Stimulated activated CD8-positive, alpha-beta memory T cell treated with anti-CD3 and anti-CD28 coated beads, Interleukin-15, amount 100 ng/mL, for 4 hours (primary cell): ENCODE data around the gene DET1.
"Not testable (repeated sequence)": the region's sequence is repeated elsewhere in the genome, so short reads cannot be mapped to it uniquely, and the experiment has no call there.

ENCODE experiments used
- DNase-seq, 2 donors: peaks; one replicate each; pipeline ENCODE4 v3.0.0-alpha.2; 2020; ENCODE audit warnings: low read depth in 2 of 2

The DET1 gene

GRCh38 chr15:88540350-88540749 is 6.1 kb downstream of the DET1 start:
- not testable (repeated sequence) for DNase-seq

DNA sequence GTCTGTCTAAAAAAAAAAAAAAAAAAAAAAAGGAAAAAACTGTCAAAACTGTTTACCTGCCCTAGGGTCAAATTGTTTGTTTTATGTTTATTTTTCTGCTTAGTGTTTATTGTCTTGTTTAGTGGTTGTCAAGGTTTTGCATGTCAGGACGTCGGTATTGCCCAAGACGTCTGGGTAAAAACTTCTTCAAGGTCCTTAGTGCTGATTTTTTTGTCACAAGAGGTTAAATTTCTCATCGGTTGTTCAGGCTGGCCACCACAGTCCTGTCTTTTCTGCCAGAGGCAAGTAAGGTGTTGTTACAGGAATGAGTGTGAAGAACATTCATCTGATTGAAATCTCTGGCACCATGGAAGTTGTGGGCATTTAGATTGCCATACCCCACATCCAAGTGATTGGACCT is 7.0 kb downstream of the DET1 start:
- no peak for DNase-seq

GRCh38 chr15:88538972-88539371 is 7.5 kb downstream of the DET1 start:
- no peak for DNase-seq

GRCh38 chr15:88537591-88538317 is 8.7 kb downstream of the DET1 start:
- no peak for DNase-seq

- no peak for DNase-seq
Measured at GRCh38 chr15:88535607-88536313, 10.7 kb downstream of the DET1 start.

GRCh38 chr15:88535100-88535499 is 11.4 kb downstream of the DET1 start:
- no peak for DNase-seq

GRCh38 chr15:88533376-88533775 is 13.1 kb downstream of the DET1 start:
- DNase-seq: no peak

- no peak for DNase-seq
Measured at GRCh38 chr15:88529021-88529630, 17.4 kb downstream of the DET1 start.

GRCh38 chr15:88526247-88526879 is 20.1 kb downstream of the DET1 start:
- no peak for DNase-seq

- DNase-seq: no peak
Measured at GRCh38 chr15:88525418-88525817, 21.1 kb downstream of the DET1 start.

- not testable (repeated sequence) for DNase-seq
Measured at GRCh38 chr15:88524094-88524493, 22.4 kb downstream of the DET1 start.

GRCh38 chr15:88518903-88519302 is 27.6 kb downstream of the DET1 start:
- DNase-seq: no peak

DNA sequence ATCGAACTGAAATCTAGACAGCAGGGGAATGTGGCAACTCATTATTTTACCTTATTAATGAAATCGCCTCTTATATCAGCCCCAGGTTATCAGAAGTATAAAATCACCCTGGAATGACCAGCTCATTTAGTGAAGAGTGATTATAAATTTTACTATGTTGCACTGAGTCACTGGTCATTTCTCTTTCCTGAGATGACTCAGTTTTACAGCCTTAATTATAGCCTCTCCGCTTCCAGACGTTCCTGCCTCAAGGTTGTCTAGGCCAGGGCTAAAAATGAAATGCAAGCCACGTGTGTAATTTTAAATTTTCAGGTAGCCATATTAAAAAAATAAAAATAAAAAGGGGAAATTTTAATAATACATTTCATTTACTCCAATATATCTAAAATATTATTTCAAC is 33.3 kb downstream of the DET1 start:
- no peak for DNase-seq

- no peak for DNase-seq
Measured at GRCh38 chr15:88512601-88513000, 33.9 kb downstream of the DET1 start.

- no peak for DNase-seq
Measured at GRCh38 chr15:88512078-88512477, 34.4 kb downstream of the DET1 start.

- no peak for DNase-seq
Measured at GRCh38 chr15:88511161-88511560, 35.3 kb downstream of the DET1 start.

DNA sequence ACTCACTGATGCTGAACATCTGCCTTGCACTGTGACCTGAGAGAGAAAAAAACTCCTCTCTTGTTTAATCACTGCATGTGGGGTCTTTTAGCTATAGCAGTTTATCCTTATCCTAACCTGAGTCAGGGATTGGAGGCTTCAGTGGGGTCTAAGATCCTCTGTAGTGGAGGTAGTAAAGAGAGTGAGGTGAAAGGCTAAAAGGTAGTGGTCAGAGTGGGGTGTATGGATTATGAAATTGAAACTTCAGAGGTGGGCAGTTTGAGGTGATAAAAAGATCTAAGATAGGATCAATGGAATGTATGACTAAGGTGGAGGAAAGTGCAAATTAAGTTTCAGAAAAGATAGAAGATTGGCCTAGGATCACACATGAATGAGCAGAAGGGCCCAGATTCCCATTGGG is 36.5 kb downstream of the DET1 start:
- DNase-seq: no peak

DNA sequence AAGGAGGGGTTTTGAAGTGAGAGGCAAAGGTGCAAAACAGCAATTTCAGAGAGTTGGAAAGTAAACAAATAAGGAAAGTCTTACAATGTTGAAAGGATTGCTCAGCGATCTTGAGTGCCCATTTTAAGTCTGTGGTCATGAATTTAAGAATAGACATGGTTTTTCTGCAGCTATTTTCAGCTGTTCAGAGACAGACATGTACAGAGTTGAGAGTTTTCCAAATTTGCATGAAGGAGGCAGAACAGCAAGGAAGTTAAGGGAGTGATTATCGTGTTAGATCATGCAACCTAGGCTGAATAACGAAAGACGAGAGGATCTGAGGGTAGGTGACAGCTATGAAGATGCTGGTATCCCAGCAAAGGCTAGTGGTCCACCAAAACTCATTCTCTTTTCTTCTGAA is 37.2 kb downstream of the DET1 start:
- DNase-seq: no peak

DNA sequence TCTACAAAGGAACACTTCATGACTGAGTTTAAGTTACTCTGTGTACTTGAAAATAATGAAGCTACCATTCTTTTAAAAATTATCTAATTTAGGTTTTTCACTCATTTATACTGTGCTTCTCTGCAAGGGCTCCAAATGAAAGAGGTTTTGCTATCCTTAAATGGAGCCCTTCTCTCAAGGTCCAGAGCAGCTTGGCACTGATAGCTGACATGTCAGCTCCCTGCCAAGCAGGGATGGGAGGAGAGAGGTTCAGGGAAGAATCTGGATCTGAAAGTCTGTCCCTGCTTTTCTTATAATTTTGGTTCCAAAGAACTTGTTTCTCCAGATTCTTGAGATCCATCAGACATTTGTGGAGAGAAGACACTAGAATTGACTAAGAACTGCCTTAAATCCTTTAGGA is 39.9 kb downstream of the DET1 start:
- DNase-seq: no peak

- DNase-seq: no peak
Measured at GRCh38 chr15:88505721-88506120, 40.8 kb downstream of the DET1 start.

GRCh38 chr15:88504445-88504844 is 42.0 kb downstream of the DET1 start:
- no peak for DNase-seq

- DNase-seq: no peak
Measured at GRCh38 chr15:88498996-88499395, 47.5 kb downstream of the DET1 start.
